ENCODE data around the gene CYP19A1.

CYP19A1 gene

DNA sequence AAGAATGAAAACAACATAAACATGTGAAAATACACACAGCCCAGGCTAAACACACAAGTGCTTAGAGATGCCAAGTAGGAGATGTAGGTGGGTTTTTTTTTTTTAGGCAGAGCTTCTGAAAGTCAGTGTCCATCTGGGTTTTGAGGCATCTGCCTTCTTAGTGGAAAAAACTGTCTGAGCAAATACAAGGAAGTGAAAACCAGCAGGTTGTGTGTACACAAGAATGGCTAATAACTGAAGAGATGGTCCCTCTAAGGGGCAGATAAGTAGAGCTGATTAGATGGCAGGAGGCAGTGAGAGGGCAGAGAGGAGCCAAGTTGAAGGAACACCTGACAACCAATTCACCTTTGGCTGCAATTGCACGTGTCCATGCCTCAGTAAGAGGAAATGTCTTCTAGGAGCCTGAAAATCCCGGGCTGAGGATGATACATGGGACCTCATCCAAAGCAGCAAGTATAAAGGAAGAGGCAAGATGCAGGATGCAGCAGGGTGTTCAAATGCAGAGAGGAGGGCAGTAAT lies 34.9 kb downstream of the CYP19A1 start:
- Histone ChIP-seq H3K9ac (ENCODE audit: low read depth in 1 of 2, low read length in 2 of 2) (no peak overlapping the region), H3K4me3 (ENCODE audit: low read depth in 1 of 2, low read length in 2 of 2) (no peak overlapping the region), H3K4me1 (ENCODE audit: control insufficient read depth in 1 of 2, insufficient read depth in 2 of 2, low read length in 2 of 2) (peaks cover 0 to 3% of the 10 kb centered on the region in 2 donors), H3K27ac (ENCODE audit: low read depth, low read length) (no peak overlapping the region), H3K27me3 (ENCODE audit: control insufficient read depth in 1 of 2, insufficient read depth in 2 of 2, low read length in 2 of 2) (no peaks in the 10 kb centered on the region), H3K9me3 (ENCODE audit: control insufficient read depth in 1 of 2, low read length in 2 of 2) (no peaks in the 10 kb centered on the region), H3K36me3 (ENCODE audit: control insufficient read depth in 1 of 2, insufficient read depth in 2 of 2, low read length in 2 of 2) (no peaks in the 10 kb centered on the region)

DNA sequence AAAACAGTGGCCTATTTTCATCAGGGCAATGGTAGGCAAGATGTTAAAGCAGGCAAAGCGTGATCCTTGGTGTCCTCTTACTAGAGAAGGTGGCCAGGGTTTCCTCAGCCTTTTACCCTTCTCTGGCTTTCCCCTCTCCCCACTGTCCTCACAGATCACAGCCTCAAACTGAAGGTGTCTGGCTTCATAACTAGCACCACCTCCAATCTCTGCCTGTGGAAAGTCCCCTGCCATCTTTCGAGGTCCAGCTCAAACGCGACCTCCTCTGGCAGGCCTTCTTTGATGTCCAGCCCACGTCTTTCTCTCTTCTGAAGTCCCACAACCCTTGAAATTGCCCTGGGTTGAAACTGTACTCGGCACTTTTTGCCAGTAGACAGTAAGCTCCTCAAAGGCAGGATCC lies 35.9 kb downstream of the CYP19A1 start:
- Histone ChIP-seq H3K4me1 (ENCODE audit: control insufficient read depth in 1 of 2, insufficient read depth in 2 of 2, low read length in 2 of 2) (peaks cover 0 to 3% of the 10 kb centered on the region in 2 donors), H3K9ac (ENCODE audit: low read depth in 1 of 2, low read length in 2 of 2) (no peak overlapping the region)

DNA sequence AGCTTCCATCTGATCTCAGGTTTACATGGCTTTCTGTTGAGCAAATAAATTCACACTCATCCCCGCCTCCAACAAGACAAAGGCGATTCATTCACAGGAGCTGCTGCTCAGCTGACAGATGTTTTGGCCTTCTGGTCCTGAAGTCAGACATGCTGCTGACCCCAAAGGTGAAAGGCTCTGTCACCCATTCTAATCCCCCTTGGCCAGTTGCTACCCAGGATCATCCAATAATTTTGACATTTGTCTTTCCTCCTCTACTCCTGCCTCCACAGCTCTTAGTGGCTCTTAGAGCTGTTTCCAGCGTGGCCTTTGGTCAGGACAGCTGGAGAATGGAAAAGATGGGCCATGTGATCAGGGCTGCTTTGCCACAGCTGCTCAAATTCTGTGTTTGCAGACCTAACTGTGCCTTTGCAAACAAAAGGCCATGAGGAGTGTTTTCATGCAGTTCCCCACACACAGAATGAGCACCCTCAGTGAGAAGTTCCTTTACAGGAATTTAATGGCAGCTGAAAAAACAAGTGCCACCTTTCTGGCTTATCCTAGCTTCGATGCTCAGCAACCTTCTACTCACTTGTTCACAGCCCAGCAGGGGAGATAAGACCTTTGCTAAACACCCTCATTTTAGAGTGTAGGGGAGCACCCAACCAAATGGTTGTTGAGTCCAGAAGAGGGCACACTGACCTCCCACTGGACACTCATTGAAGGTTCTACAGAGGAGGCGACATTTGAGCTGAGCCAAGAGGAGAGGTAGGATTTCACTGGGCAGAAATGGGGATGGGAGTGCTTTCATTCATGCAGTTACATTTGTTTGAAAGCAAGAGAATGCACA lies 39.0 kb downstream of the CYP19A1 start:
- H3K27ac ChIP-seq (ENCODE audit: low read depth, low read length), result no peak overlapping the region
- H3K9me3 ChIP-seq (ENCODE audit: control insufficient read depth in 1 of 2, low read length in 2 of 2), result no peaks in the 10 kb centered on the region
- no peaks in the 10 kb centered on the region for H3K27me3 ChIP-seq (ENCODE audit: control insufficient read depth in 1 of 2, insufficient read depth in 2 of 2, low read length in 2 of 2)
- no peak overlapping the region for H3K9ac ChIP-seq (ENCODE audit: low read depth in 1 of 2, low read length in 2 of 2)
- H3K4me3 ChIP-seq (ENCODE audit: low read depth in 1 of 2, low read length in 2 of 2), result no peak overlapping the region
- peaks cover 0 to 3% of the 10 kb centered on the region in 2 donors for H3K4me1 ChIP-seq (ENCODE audit: control insufficient read depth in 1 of 2, insufficient read depth in 2 of 2, low read length in 2 of 2)
- no peaks in the 10 kb centered on the region for H3K36me3 ChIP-seq (ENCODE audit: control insufficient read depth in 1 of 2, insufficient read depth in 2 of 2, low read length in 2 of 2)

More for the DNA sequence above, 35.9 kb downstream of the CYP19A1 start:
- no peak overlapping the region for H3K27ac ChIP-seq (ENCODE audit: low read depth, low read length)
- no peaks in the 10 kb centered on the region for H3K9me3 ChIP-seq (ENCODE audit: control insufficient read depth in 1 of 2, low read length in 2 of 2)
- H3K36me3 ChIP-seq (ENCODE audit: control insufficient read depth in 1 of 2, insufficient read depth in 2 of 2, low read length in 2 of 2), result no peaks in the 10 kb centered on the region
- H3K27me3 ChIP-seq (ENCODE audit: control insufficient read depth in 1 of 2, insufficient read depth in 2 of 2, low read length in 2 of 2), result no peaks in the 10 kb centered on the region
- H3K4me3 ChIP-seq (ENCODE audit: low read depth in 1 of 2, low read length in 2 of 2), result no peak overlapping the region

DNA sequence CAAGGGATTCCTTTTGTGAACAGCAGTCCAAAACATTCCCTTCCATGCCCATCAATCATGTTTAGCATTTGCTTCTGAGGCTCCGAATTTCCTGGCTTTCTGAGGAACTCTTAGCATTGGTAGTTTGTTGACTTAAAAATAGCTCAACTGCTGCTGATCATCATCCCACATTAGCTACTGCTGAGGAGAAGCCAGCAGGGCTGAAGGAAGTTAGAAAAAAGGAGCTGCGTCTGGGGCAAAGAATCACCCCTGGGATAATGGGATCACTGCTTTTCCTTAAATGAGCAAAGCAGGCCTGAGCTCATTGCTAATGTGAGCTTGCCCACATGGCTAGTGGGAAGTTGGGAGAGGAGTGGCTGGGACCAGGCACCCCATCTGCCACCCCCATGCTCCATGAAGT lies 39.8 kb downstream of the CYP19A1 start:
- H3K4me1 ChIP-seq (ENCODE audit: control insufficient read depth in 1 of 2, insufficient read depth in 2 of 2, low read length in 2 of 2), result peaks cover 0 to 3% of the 10 kb centered on the region in 2 donors
- H3K36me3 ChIP-seq (ENCODE audit: control insufficient read depth in 1 of 2, insufficient read depth in 2 of 2, low read length in 2 of 2), result no peaks in the 10 kb centered on the region
- H3K27me3 ChIP-seq (ENCODE audit: control insufficient read depth in 1 of 2, insufficient read depth in 2 of 2, low read length in 2 of 2), result no peaks in the 10 kb centered on the region
- H3K27ac ChIP-seq (ENCODE audit: low read depth, low read length), result no peak overlapping the region
- no peak overlapping the region for H3K9ac ChIP-seq (ENCODE audit: low read depth in 1 of 2, low read length in 2 of 2)
- H3K9me3 ChIP-seq (ENCODE audit: control insufficient read depth in 1 of 2, low read length in 2 of 2), result no peaks in the 10 kb centered on the region
- H3K4me3 ChIP-seq (ENCODE audit: low read depth in 1 of 2, low read length in 2 of 2), result no peak overlapping the region

DNA sequence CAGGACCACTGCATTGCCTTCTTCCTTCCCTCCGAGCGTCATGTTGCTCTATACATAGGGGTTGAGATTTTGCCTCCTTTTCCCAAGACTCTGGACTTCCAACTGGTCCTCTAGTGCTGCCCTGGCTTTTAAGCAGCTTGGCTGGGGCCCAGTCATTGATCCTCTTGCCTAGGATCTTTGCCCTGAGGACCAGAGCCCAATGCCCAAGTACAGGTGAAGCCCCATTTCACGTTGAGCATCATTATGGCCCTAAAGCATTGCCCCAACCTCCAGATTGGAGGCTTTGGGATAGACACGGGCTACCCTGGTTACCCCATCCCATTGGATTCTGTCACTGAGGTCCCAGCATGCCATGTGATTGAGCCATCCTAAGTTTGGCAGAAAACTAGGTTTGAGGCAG lies 47.7 kb downstream of the CYP19A1 start:
- Histone ChIP-seq H3K4me1 (ENCODE audit: control insufficient read depth in 1 of 2, insufficient read depth in 2 of 2, low read length in 2 of 2) (peaks cover 7 to 9% of the 10 kb centered on the region in 2 donors), H3K27me3 (ENCODE audit: control insufficient read depth in 1 of 2, insufficient read depth in 2 of 2, low read length in 2 of 2) (no peaks in the 10 kb centered on the region), H3K9ac (ENCODE audit: low read depth in 1 of 2, low read length in 2 of 2) (no peak overlapping the region), H3K4me3 (ENCODE audit: low read depth in 1 of 2, low read length in 2 of 2) (no peak overlapping the region), H3K36me3 (ENCODE audit: control insufficient read depth in 1 of 2, insufficient read depth in 2 of 2, low read length in 2 of 2) (no peaks in the 10 kb centered on the region), H3K9me3 (ENCODE audit: control insufficient read depth in 1 of 2, low read length in 2 of 2) (no peaks in the 10 kb centered on the region), H3K27ac (ENCODE audit: low read depth, low read length) (no peak overlapping the region)

DNA sequence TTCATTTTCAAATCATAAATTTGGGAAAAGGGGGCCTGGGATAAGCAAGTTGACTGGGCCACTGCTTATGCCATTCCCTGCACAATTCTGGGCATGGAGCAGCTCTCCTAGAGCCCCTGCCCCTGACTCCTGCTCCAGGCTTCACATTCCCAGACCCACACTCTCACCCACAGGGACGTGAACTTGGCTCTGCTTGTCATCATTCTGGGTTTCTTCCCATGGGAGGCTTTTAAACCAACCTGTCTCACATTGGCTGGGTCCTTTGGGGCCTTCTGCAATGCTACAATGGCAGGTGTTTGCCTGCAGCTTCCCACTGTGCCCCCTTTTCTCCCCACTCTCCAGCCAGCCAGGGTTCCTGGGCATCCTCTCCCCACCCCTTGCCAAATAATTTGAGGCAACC lies 49.1 kb downstream of the CYP19A1 start:
- Histone ChIP-seq H3K4me1 (ENCODE audit: control insufficient read depth in 1 of 2, insufficient read depth in 2 of 2, low read length in 2 of 2) (peaks cover 7 to 9% of the 10 kb centered on the region in 2 donors), H3K4me3 (ENCODE audit: low read depth in 1 of 2, low read length in 2 of 2) (no peak overlapping the region), H3K27me3 (ENCODE audit: control insufficient read depth in 1 of 2, insufficient read depth in 2 of 2, low read length in 2 of 2) (no peaks in the 10 kb centered on the region), H3K9ac (ENCODE audit: low read depth in 1 of 2, low read length in 2 of 2) (no peak overlapping the region), H3K9me3 (ENCODE audit: control insufficient read depth in 1 of 2, low read length in 2 of 2) (no peaks in the 10 kb centered on the region), H3K36me3 (ENCODE audit: control insufficient read depth in 1 of 2, insufficient read depth in 2 of 2, low read length in 2 of 2) (no peaks in the 10 kb centered on the region), H3K27ac (ENCODE audit: low read depth, low read length) (no peak overlapping the region)

DNA sequence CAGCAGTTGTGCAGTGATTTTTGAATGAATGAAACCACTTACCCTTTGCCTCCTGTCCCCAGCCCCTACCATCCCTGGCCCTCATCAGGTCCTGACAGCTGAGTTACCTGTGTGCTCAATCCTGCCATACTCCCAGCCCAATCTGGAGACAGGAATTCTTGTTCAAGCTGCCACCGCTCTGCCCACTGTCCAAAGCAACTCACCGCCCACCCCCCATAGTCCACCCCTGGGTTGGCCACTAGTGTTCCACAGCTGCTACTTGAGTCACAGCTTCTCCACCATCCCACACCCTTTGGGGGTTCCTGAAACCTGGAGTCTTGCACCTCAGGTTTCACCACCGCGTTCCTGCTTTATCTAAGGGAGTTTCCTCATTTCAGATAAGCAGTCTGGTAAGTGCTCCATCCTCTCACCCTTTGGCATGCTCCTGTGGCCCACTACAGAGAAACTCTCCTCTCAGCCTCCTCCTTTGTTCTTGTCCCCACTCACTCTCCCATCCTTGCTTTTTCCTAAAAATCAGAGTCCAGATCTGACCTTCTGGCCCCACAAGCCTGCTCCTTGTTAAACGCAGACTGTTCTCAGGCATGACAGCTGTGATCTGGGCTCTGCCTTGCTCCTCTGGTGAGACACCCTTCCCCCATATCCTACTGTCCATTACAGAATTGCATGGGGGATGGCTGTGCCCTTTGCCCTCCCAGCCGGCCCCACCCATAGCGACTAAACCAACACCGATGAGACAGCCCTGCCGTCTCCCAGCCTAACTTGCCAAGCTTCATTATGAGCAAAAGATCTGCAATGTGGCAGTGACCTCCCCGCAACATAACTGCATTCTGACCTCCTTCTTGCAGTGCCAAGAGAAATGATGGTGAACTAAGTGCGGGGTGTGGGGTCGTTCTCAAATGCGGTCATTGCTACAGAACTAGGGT lies 50.0 kb downstream of the CYP19A1 start:
- H3K27me3 ChIP-seq (ENCODE audit: control insufficient read depth in 1 of 2, insufficient read depth in 2 of 2, low read length in 2 of 2), result no peaks in the 10 kb centered on the region
- H3K9me3 ChIP-seq (ENCODE audit: control insufficient read depth in 1 of 2, low read length in 2 of 2), result no peaks in the 10 kb centered on the region
- peaks cover 7 to 9% of the 10 kb centered on the region in 2 donors for H3K4me1 ChIP-seq (ENCODE audit: control insufficient read depth in 1 of 2, insufficient read depth in 2 of 2, low read length in 2 of 2)
- H3K27ac ChIP-seq (ENCODE audit: low read depth, low read length), result no peak overlapping the region
- H3K36me3 ChIP-seq (ENCODE audit: control insufficient read depth in 1 of 2, insufficient read depth in 2 of 2, low read length in 2 of 2), result no peaks in the 10 kb centered on the region
- H3K9ac ChIP-seq (ENCODE audit: low read depth in 1 of 2, low read length in 2 of 2), result no peak overlapping the region
- H3K4me3 ChIP-seq (ENCODE audit: low read depth in 1 of 2, low read length in 2 of 2), result no peak overlapping the region

DNA sequence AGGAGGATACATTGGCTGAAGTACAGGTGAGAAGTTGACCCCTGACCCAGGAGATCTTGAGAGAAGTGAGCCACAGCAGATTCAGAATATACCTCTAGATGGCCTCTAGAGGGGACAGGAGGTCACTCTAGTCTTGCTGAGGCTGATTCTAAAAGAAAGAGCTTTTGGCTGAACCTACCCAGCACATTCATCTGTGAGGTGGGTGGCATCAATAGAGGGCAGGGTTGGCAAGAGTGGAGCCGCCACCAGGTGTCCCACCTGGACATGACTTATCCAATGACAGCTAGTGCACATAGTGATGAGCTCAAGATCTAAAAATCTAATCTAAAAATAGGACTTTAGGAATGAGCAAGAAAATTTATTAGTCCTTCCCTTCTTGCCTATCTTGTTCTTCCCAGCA lies 51.6 kb downstream of the CYP19A1 start:
- Histone ChIP-seq H3K9ac (ENCODE audit: low read depth in 1 of 2, low read length in 2 of 2) (no peak overlapping the region), H3K27me3 (ENCODE audit: control insufficient read depth in 1 of 2, insufficient read depth in 2 of 2, low read length in 2 of 2) (no peaks in the 10 kb centered on the region), H3K9me3 (ENCODE audit: control insufficient read depth in 1 of 2, low read length in 2 of 2) (no peaks in the 10 kb centered on the region)

DNA sequence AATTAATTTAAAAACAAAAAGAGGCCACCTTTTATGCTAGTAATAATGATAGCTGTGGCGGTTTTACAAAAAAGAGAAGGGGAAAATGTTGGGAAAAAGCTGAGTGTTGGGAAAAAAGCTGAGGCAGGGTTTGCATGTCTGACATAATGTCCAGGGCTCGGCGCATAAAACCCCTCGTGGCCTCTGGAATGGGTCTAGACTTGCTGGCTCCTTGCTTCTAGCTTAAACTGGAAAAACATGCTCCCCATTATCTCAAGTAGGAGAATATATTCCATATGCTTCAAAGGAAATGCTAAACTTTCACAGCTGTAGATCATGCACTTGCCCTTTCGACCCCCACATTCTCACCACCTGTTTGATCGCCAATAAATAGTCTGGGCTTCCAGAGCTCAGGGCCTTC lies 53.0 kb downstream of the CYP19A1 start:
- Histone ChIP-seq H3K36me3 (ENCODE audit: control insufficient read depth in 1 of 2, insufficient read depth in 2 of 2, low read length in 2 of 2) (no peaks in the 10 kb centered on the region), H3K9me3 (ENCODE audit: control insufficient read depth in 1 of 2, low read length in 2 of 2) (no peaks in the 10 kb centered on the region), H3K4me3 (ENCODE audit: low read depth in 1 of 2, low read length in 2 of 2) (no peak overlapping the region), H3K9ac (ENCODE audit: low read depth in 1 of 2, low read length in 2 of 2) (no peak overlapping the region), H3K4me1 (ENCODE audit: control insufficient read depth in 1 of 2, insufficient read depth in 2 of 2, low read length in 2 of 2) (peaks cover 14 to 21% of the 10 kb centered on the region in 2 donors), H3K27me3 (ENCODE audit: control insufficient read depth in 1 of 2, insufficient read depth in 2 of 2, low read length in 2 of 2) (no peaks in the 10 kb centered on the region), H3K27ac (ENCODE audit: low read depth, low read length) (no peak overlapping the region)

More for the DNA sequence above, 51.6 kb downstream of the CYP19A1 start:
- Histone ChIP-seq H3K27ac (ENCODE audit: low read depth, low read length) (no peak overlapping the region), H3K36me3 (ENCODE audit: control insufficient read depth in 1 of 2, insufficient read depth in 2 of 2, low read length in 2 of 2) (no peaks in the 10 kb centered on the region), H3K4me3 (ENCODE audit: low read depth in 1 of 2, low read length in 2 of 2) (no peak overlapping the region), H3K4me1 (ENCODE audit: control insufficient read depth in 1 of 2, insufficient read depth in 2 of 2, low read length in 2 of 2) (peaks cover 14 to 18% of the 10 kb centered on the region in 2 donors)

DNA sequence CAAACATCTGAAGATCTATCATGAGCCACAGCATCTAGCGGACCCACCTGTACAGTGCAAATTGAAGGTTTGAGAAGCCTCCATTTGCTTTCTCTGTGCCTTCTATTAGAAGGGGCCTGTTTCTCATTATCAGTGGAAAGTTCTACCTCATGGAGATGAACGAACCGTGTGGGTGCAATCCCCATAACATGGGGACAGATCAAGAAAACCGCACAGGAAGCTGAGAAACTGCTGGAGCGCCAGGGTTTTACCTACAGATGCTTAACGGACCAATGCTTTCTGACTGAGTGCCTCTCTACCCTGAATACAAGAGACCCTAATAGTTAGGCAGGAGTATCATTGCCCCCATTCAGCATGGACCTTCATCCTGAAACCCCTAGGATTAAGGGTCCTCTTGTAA lies 53.5 kb downstream of the CYP19A1 start:
- H3K27me3 ChIP-seq (ENCODE audit: control insufficient read depth in 1 of 2, insufficient read depth in 2 of 2, low read length in 2 of 2), result no peaks in the 10 kb centered on the region
- H3K4me3 ChIP-seq (ENCODE audit: low read depth in 1 of 2, low read length in 2 of 2), result no peak overlapping the region
- peaks cover 14 to 21% of the 10 kb centered on the region in 2 donors for H3K4me1 ChIP-seq (ENCODE audit: control insufficient read depth in 1 of 2, insufficient read depth in 2 of 2, low read length in 2 of 2)
- no peak overlapping the region for H3K27ac ChIP-seq (ENCODE audit: low read depth, low read length)
- no peaks in the 10 kb centered on the region for H3K9me3 ChIP-seq (ENCODE audit: control insufficient read depth in 1 of 2, low read length in 2 of 2)
- H3K9ac ChIP-seq (ENCODE audit: low read depth in 1 of 2, low read length in 2 of 2), result no peak overlapping the region
- no peaks in the 10 kb centered on the region for H3K36me3 ChIP-seq (ENCODE audit: control insufficient read depth in 1 of 2, insufficient read depth in 2 of 2, low read length in 2 of 2)
